ENCODE measurements around the gene CSMD2. TPM values are rescaled to one million over a fixed set of nuclear protein-coding genes. Genes with fewer than 3 reads are reported as not detected.
A peak's percentile ranks its signal among the peaks of the same experiment; 100 is the strongest.

CSMD2 gene
- total RNA-seq, 1 donor from 2014 or later, result 2.6 TPM

DNA sequence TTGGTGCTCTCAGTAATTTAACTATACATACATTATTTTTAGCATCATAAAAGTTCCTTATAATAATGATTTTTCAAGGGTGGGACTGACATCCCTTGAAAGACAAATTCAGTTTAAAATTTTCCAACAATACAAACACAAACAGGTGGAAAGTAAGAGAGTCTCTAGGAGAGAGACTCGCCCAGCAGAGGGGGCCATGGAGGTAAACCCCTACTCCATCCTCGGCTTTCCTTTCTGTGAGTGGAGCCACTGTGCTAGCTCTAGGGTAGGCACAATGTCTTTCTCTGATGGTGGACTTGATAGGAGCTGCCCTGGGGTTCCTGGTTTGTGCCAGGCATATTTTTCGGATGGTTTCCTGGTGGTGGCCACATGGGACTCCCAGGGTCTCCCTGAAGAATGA is 8.3 kb downstream of the CSMD2 start:
- Histone ChIP-seq H3K27ac (no peak overlapping the region), H4K20me1 (ENCODE audit: low read depth) (no peaks in the 10 kb centered on the region), H3K79me2 (ENCODE audit: low read depth) (peaks cover 11% of the 10 kb centered on the region), H3K4me3 (no peak overlapping the region), H3K4me2 (no peak overlapping the region), H3K36me3 (no peaks in the 10 kb centered on the region), H3K27me3 (peaks cover 9% of the 10 kb centered on the region), H2AFZ (replicated peaks) (no peak overlapping the region), H3K9me3 (ENCODE audit: low read depth) (no peaks in the 10 kb centered on the region), H3F3A (ENCODE audit: low read depth) (no peaks in the 10 kb centered on the region), H3K9ac (no peak overlapping the region), H3K4me1 (no peaks in the 10 kb centered on the region)
- peaks cover 12% of the 10 kb centered on the region for H3K27me3 Mint-ChIP-seq (ENCODE audit: insufficient read depth, low read depth)
- TF ChIP-seq, protein P1, sequence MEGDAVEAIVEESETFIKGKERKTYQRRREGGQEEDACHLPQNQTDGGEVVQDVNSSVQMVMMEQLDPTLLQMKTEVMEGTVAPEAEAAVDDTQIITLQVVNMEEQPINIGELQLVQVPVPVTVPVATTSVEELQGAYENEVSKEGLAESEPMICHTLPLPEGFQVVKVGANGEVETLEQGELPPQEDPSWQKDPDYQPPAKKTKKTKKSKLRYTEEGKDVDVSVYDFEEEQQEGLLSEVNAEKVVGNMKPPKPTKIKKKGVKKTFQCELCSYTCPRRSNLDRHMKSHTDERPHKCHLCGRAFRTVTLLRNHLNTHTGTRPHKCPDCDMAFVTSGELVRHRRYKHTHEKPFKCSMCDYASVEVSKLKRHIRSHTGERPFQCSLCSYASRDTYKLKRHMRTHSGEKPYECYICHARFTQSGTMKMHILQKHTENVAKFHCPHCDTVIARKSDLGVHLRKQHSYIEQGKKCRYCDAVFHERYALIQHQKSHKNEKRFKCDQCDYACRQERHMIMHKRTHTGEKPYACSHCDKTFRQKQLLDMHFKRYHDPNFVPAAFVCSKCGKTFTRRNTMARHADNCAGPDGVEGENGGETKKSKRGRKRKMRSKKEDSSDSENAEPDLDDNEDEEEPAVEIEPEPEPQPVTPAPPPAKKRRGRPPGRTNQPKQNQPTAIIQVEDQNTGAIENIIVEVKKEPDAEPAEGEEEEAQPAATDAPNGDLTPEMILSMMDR (IDR thresholded peaks at IDR 0.05), result peak; percentile 43
- no peak for TF ChIP-seq EZH2 (IDR thresholded peaks at IDR 0.05)
- H3K36me3 Mint-ChIP-seq, result no peaks in the 10 kb centered on the region
- no peak overlapping the region for H3K27ac Mint-ChIP-seq
- no peaks in the 10 kb centered on the region for H3K9me3 Mint-ChIP-seq
- H3K4me3 Mint-ChIP-seq, result no peak overlapping the region
- H3K4me1 Mint-ChIP-seq, result no peaks in the 10 kb centered on the region
- DNase-seq (ENCODE audit: low spot score), result no peak

- H3K4me3 ChIP-seq, result no peak overlapping the region
- Mint-ChIP-seq H3K27ac (no peak overlapping the region), H3K36me3 (no peaks in the 10 kb centered on the region), H3K4me3 (no peak overlapping the region), H3K27me3 (ENCODE audit: insufficient read depth, low read depth) (peaks cover 8% of the 10 kb centered on the region), H3K9me3 (no peaks in the 10 kb centered on the region), H3K4me1 (no peaks in the 10 kb centered on the region)
- no peaks in the 10 kb centered on the region for H3K36me3 ChIP-seq
- H3K9me3 ChIP-seq (ENCODE audit: low read depth), result no peaks in the 10 kb centered on the region
- no peak for DNase-seq (ENCODE audit: low spot score)
- H3K27me3 ChIP-seq, result peaks cover under 1% of the 10 kb centered on the region
- no peak overlapping the region for H3K27ac ChIP-seq
- TF ChIP-seq EZH2 (IDR thresholded peaks at IDR 0.05), result no peak
- TF ChIP-seq, protein P1 (IDR thresholded peaks at IDR 0.05), result no peak
- peaks cover 8% of the 10 kb centered on the region for H3K79me2 ChIP-seq (ENCODE audit: low read depth)
- H3F3A ChIP-seq (ENCODE audit: low read depth), result no peaks in the 10 kb centered on the region
- H3K4me2 ChIP-seq, result no peak overlapping the region
- no peaks in the 10 kb centered on the region for H4K20me1 ChIP-seq (ENCODE audit: low read depth)
- no peak overlapping the region for H2AFZ ChIP-seq (replicated peaks)
- H3K9ac ChIP-seq, result no peak overlapping the region
- no peaks in the 10 kb centered on the region for H3K4me1 ChIP-seq
These were observed 9.2 kb downstream of the CSMD2 start for GRCh38 chr1:34155860-34156259.

GRCh38 chr1:34153246-34153645 is 11.8 kb downstream of the CSMD2 start:
- no peaks in the 10 kb centered on the region for H3K36me3 Mint-ChIP-seq
- H3K36me3 ChIP-seq, result no peaks in the 10 kb centered on the region
- H3K4me2 ChIP-seq, result no peak overlapping the region
- H3K9me3 ChIP-seq (ENCODE audit: low read depth), result no peaks in the 10 kb centered on the region
- peaks cover 11% of the 10 kb centered on the region for H4K20me1 ChIP-seq (ENCODE audit: low read depth)
- no peak overlapping the region for H3K9ac ChIP-seq
- H3K79me2 ChIP-seq (ENCODE audit: low read depth), result no peaks in the 10 kb centered on the region
- no peak overlapping the region for H3K4me3 ChIP-seq
- peaks cover 9% of the 10 kb centered on the region for H3K4me1 Mint-ChIP-seq
- H3K27me3 Mint-ChIP-seq (ENCODE audit: insufficient read depth, low read depth), result peaks cover 2% of the 10 kb centered on the region
- DNase-seq (ENCODE audit: low spot score), result no peak
- TF ChIP-seq, protein P1 (IDR thresholded peaks at IDR 0.05), result no peak
- no peak for TF ChIP-seq EZH2 (IDR thresholded peaks at IDR 0.05)
- no peak for TF ChIP-seq EZH2phosphoT487 (IDR thresholded peaks at IDR 0.05)
- no peak overlapping the region for H3K4me3 Mint-ChIP-seq
- no peak overlapping the region for H2AFZ ChIP-seq (replicated peaks)
- H3K27ac ChIP-seq, result no peak overlapping the region
- H3K4me1 ChIP-seq, result peaks cover 16% of the 10 kb centered on the region
- H3K27me3 ChIP-seq, result no peaks in the 10 kb centered on the region
- peaks cover 24% of the 10 kb centered on the region for H3F3A ChIP-seq (ENCODE audit: low read depth)
- no peak overlapping the region for H3K27ac Mint-ChIP-seq
- no peaks in the 10 kb centered on the region for H3K9me3 Mint-ChIP-seq

All from neural progenitor cell (in vitro differentiated cells).